HEK293 (cell line): Measurements from ENCODE around the gene RIOX2.

Experiments used
- CTCF ChIA-PET: fragments of 350-600 bp; formaldehyde crosslinking; extraction: SDS; loops from one replicate; lab custom pipeline; 2021; ENCODE audit warnings: antibody characterized with exemption; lab: Yijun Ruan, JAX
- POLR2A ChIA-PET: fragments of 300-600 bp; formaldehyde crosslinking; extraction: SDS; loops from one replicate; lab custom pipeline; 2020; ENCODE audit warnings: antibody characterized with exemption, inconsistent platforms; lab: Yijun Ruan, JAX
- H3K27ac ChIP-seq: fragments of 200-500 bp; sonication (Bioruptor generic); 2 replicates; pipeline ENCODE4 v1.5.1; 2014; ENCODE audit warnings: low read depth, low read length, control low read depth, inconsistent platforms; ENCODE audit errors: extremely low read depth
- H3K36me3 ChIP-seq, 2 experiments: fragments of 200-500 bp in 1 of 2; sonication (Bioruptor generic) in 1 of 2; 1 replicate in 1 of 2; 2 replicates in 1 of 2; pipeline ENCODE4 v1.5.1; 2014 to 2017; ENCODE audit warnings: inconsistent platforms in 2 of 2, low read length in 2 of 2; ENCODE audit not compliant: control insufficient read depth in 2 of 2, insufficient read depth in 1 of 2
- H3K4me1 ChIP-seq: fragments of 200-500 bp; sonication (Bioruptor generic); 2 replicates; pipeline ENCODE4 v1.5.1; 2014; ENCODE audit warnings: mild to moderate bottlenecking, low read length, inconsistent platforms; ENCODE audit not compliant: control insufficient read depth, insufficient read depth
- H3K4me3 ChIP-seq: 2 replicates; pipeline ENCODE4 v1.5.1; 2011; ENCODE audit warnings: low read depth, mild to moderate bottlenecking, control low read depth, low read length, moderate library complexity
- H3K9me3 ChIP-seq: fragments of 200-500 bp; sonication (Bioruptor generic); 2 replicates; pipeline ENCODE4 v1.5.1; 2014; ENCODE audit warnings: low read depth, low read length, inconsistent platforms; ENCODE audit not compliant: control insufficient read depth, insufficient read depth
- FEZF1 ChIP-seq: fragments of 450-650 bp; formaldehyde crosslinking; IDR thresholded peaks from 2 replicates; pipeline ENCODE4 v1.5.1; 2016; ENCODE audit warnings: missing biosample characterization, missing genetic modification characterization
- IKZF3 ChIP-seq: fragments of 450-650 bp; IDR thresholded peaks from 2 replicates; pipeline ENCODE4 v1.5.0; 2018; ENCODE audit warnings: missing biosample characterization, mild to moderate bottlenecking, missing genetic modification characterization, moderate library complexity
- OSR2 ChIP-seq: fragments of 450-650 bp; formaldehyde crosslinking; IDR thresholded peaks from 2 replicates; pipeline ENCODE4 v1.5.1; 2016; ENCODE audit warnings: missing biosample characterization, missing genetic modification characterization
- SALL2 ChIP-seq: fragments of 450-650 bp; formaldehyde crosslinking; IDR thresholded peaks from 2 replicates; pipeline ENCODE4 v1.5.0; 2017; ENCODE audit warnings: missing biosample characterization, mild to moderate bottlenecking, missing genetic modification characterization, borderline replicate concordance
- SP3 ChIP-seq: fragments of 450-650 bp; formaldehyde crosslinking; IDR thresholded peaks from 2 replicates; pipeline ENCODE4 v1.5.1; 2016; ENCODE audit warnings: missing biosample characterization, missing genetic modification characterization
- ZNF138 ChIP-seq: fragments of 450-650 bp; formaldehyde crosslinking; IDR thresholded peaks from 2 replicates; pipeline ENCODE4 v1.5.1; 2016; ENCODE audit warnings: missing biosample characterization, missing genetic modification characterization, borderline replicate concordance
- ZNF2 ChIP-seq: fragments of 450-650 bp; formaldehyde crosslinking; IDR thresholded peaks from 2 replicates; pipeline ENCODE4 v1.5.1; 2016; ENCODE audit warnings: missing biosample characterization, missing genetic modification characterization
- ZNF324 ChIP-seq: fragments of 450-650 bp; formaldehyde crosslinking; IDR thresholded peaks from 2 replicates; pipeline ENCODE4 v1.5.1; 2016; ENCODE audit warnings: missing biosample characterization, missing genetic modification characterization
- ZNF416 ChIP-seq: fragments of 450-650 bp; formaldehyde crosslinking; IDR thresholded peaks from 2 replicates; pipeline ENCODE4 v1.5.1; 2016; ENCODE audit warnings: missing biosample characterization, missing genetic modification characterization
- ZNF433 ChIP-seq: fragments of 450-650 bp; formaldehyde crosslinking; IDR thresholded peaks from 2 replicates; pipeline ENCODE4 v1.5.1; 2016; ENCODE audit warnings: missing biosample characterization, missing genetic modification characterization, low read depth
- ZNF473 ChIP-seq: fragments of 450-650 bp; formaldehyde crosslinking; IDR thresholded peaks from 2 replicates; pipeline ENCODE4 v1.5.1; 2017; ENCODE audit warnings: missing biosample characterization, missing genetic modification characterization
- ZNF501 ChIP-seq: fragments of 450-650 bp; formaldehyde crosslinking; IDR thresholded peaks from 2 replicates; pipeline ENCODE4 v1.5.1; 2016; ENCODE audit warnings: missing biosample characterization, missing genetic modification characterization
- ZNF561 ChIP-seq: fragments of 450-650 bp; IDR thresholded peaks from 2 replicates; pipeline ENCODE4 v1.5.1; 2018; ENCODE audit warnings: missing biosample characterization, missing genetic modification characterization, borderline replicate concordance
- ZNF623 ChIP-seq: fragments of 450-650 bp; formaldehyde crosslinking; IDR thresholded peaks from 2 replicates; pipeline ENCODE4 v1.5.1; 2016; ENCODE audit warnings: missing biosample characterization, missing genetic modification characterization
- ZNF776 ChIP-seq: fragments of 450-650 bp; formaldehyde crosslinking; IDR thresholded peaks from 2 replicates; pipeline ENCODE4 v1.5.0; 2017; ENCODE audit warnings: missing biosample characterization, missing genetic modification characterization, borderline replicate concordance
- ZNF791 ChIP-seq: fragments of 450-650 bp; formaldehyde crosslinking; IDR thresholded peaks from 2 replicates; pipeline ENCODE4 v1.5.1; 2016; ENCODE audit warnings: missing biosample characterization, missing genetic modification characterization
- ZNF792 ChIP-seq: fragments of 450-650 bp; formaldehyde crosslinking; IDR thresholded peaks from 2 replicates; pipeline ENCODE4 v1.5.1; 2016; ENCODE audit warnings: missing biosample characterization, missing genetic modification characterization
- ZNF843 ChIP-seq: fragments of 450-650 bp; formaldehyde crosslinking; IDR thresholded peaks from 2 replicates; pipeline ENCODE4 v1.5.1; 2016; ENCODE audit warnings: missing biosample characterization, missing genetic modification characterization
- ZSCAN23 ChIP-seq: fragments of 450-650 bp; formaldehyde crosslinking; IDR thresholded peaks from 2 replicates; pipeline ENCODE4 v1.5.1; 2016; ENCODE audit warnings: missing biosample characterization, missing genetic modification characterization
- TF ChIP-seq, protein P1 (sequence below): fragments of 450-650 bp; formaldehyde crosslinking; IDR thresholded peaks from 2 replicates; pipeline ENCODE4 v1.5.1; 2016; ENCODE audit warnings: missing biosample characterization, missing genetic modification characterization
- TF ChIP-seq, protein P2 (sequence below): fragments of 450-650 bp; formaldehyde crosslinking; IDR thresholded peaks from 2 replicates; pipeline ENCODE4 v1.5.1; 2016; ENCODE audit warnings: missing biosample characterization, missing genetic modification characterization

RIOX2 gene

DNA sequence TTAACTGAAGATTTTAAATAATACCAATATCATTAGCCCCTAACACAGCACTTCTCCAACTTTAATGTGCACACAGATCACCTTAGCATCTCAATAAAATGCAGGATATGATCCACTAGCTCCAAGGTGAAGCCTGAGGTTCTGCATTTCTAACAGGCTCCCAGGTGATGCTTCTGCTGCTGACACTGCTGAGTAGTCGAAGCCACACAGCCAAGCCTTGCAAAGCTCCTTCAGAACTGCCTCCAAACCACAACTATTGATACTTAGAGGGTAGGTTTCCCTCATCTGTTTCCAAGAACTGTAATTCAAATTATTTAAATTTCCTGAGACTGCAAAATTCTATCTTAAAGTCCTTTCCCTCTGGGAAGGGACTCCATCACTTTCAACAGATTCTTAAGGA lies 3.9 kb downstream of the RIOX2 start:
- CTCF ChIA-PET: interaction anchor here (0.5 to 0.7 kb wide), 2 partner anchors 117 to 179 kb away, joined by 3 to 5 read pairs; no protein-coding TSS in a partner anchor
- Histone ChIP-seq H3K4me1 (peaks cover 2% of the 10 kb centered on the region; the same call in 1 of the 2 replicates), H3K36me3 (peaks cover 0 to 18% of the 10 kb centered on the region in 2 experiments; a peak in 2 of 3 replicates), H3K27ac (no peak overlapping the region), H3K9me3 (no peaks in the 10 kb centered on the region), H3K4me3 (no peak overlapping the region)
- TF ChIP-seq, protein P1, sequence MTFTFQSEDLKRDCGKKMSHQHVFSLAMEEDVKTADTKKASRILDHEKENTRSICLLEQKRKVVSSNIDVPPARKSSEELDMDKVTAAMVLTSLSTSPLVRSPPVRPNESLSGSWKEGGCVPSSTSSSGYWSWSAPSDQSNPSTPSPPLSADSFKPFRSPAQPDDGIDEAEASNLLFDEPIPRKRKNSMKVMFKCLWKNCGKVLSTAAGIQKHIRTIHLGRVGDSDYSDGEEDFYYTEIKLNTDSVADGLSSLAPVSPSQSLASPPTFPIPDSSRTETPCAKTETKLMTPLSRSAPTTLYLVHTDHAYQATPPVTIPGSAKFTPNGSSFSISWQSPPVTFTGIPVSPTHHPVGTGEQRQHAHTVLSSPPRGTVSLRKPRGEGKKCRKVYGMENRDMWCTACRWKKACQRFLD (tag by site-specific recombination): no peak
- TF ChIP-seq ZNF776 (tag by site-specific recombination) (no peak), ZNF416 (tag by site-specific recombination) (no peak), FEZF1 (no peak), ZNF623 (no peak), ZSCAN23 (tag by site-specific recombination) (no peak), ZNF473 (tag by site-specific recombination) (no peak), ZNF501 (tag by site-specific recombination) (no peak), IKZF3 (tag by site-specific recombination) (no peak), ZNF138 (tag by site-specific recombination) (no peak), ZNF791 (tag by site-specific recombination) (no peak), ZNF2 (no peak), OSR2 (tag by site-specific recombination) (no peak), ZNF792 (tag by site-specific recombination) (no peak), ZNF433 (tag by site-specific recombination) (no peak), ZNF561 (no peak), ZNF324 (tag by site-specific recombination) (no peak), ZNF843 (tag by site-specific recombination) (no peak)
- TF ChIP-seq, protein P2, sequence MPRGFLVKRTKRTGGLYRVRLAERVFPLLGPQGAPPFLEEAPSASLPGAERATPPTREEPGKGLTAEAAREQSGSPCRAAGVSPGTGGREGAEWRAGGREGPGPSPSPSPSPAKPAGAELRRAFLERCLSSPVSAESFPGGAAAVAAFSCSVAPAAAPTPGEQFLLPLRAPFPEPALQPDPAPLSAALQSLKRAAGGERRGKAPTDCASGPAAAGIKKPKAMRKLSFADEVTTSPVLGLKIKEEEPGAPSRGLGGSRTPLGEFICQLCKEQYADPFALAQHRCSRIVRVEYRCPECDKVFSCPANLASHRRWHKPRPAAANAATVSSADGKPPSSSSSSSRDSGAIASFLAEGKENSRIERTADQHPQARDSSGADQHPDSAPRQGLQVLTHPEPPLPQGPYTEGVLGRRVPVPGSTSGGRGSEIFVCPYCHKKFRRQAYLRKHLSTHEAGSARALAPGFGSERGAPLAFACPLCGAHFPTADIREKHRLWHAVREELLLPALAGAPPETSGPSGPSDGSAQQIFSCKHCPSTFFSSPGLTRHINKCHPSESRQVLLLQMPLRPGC (tag by site-specific recombination): no peak
- POLR2A ChIA-PET: no interaction called here

DNA sequence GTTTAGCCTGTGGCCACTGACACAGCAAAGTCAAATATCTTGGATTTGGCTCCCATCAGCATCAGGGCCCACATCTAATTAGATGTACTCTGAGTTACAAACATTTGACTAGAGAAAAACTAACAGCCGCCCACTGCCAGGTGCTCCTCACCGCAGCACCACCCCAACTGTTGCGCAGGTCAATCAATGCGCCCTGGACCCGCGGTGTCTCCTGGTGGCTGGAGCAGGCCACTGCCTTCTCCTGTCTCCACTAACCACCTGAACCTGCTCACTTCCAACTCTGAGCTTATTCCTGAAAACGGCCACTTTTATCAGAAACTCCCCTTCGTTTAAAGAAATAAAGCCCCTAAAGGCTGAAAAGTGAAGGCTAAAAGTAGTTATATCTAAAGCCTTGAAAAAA lies 4.3 kb downstream of the RIOX2 start:
- H3K36me3 ChIP-seq: peaks cover 0 to 21% of the 10 kb centered on the region in 2 experiments; a peak in 2 of 3 replicates
- ChIA-PET CTCF (interaction anchor here (0.5 to 0.7 kb wide), 2 partner anchors 117 to 178 kb away, joined by 3 to 5 read pairs; no protein-coding TSS in a partner anchor), POLR2A (no interaction called here)
- no peak overlapping the region for H3K27ac ChIP-seq
- H3K9me3 ChIP-seq: no peaks in the 10 kb centered on the region
- H3K4me1 ChIP-seq: peaks cover 2% of the 10 kb centered on the region; the same call in 1 of the 2 replicates
- no peak overlapping the region for H3K4me3 ChIP-seq
- no peak for TF ChIP-seq SALL2
- no peak for TF ChIP-seq SP3 (tag by site-specific recombination)
